Neutrophil (primary cell): ENCODE data around the gene LRRC47.

Source experiments
- H3K27ac ChIP-seq: fragments of 200-600 bp; sonication (generic); 2 replicates; pipeline ENCODE4 v1.5.1; 2016; ENCODE audit warnings: mild to moderate bottlenecking, moderate library complexity
- H3K27me3 ChIP-seq: fragments of 200-600 bp; sonication (generic); 2 replicates; pipeline ENCODE4 v1.6.0; 2016; ENCODE audit warnings: mild to moderate bottlenecking
- H3K36me3 ChIP-seq: fragments of 200-600 bp; sonication (generic); 2 replicates; pipeline ENCODE4 v1.5.1; 2017
- H3K4me1 ChIP-seq, 2 experiments: fragments of 200-600 bp in 1 of 2; sonication (generic) in 1 of 2; 1 replicate in 1 of 2; 2 replicates in 1 of 2; pipeline versions ENCODE4 v1.5.1 to v1.6.1; 2013 to 2016; ENCODE audit warnings: low read depth in 1 of 2, low read length in 1 of 2, mild to moderate bottlenecking in 1 of 2, moderate library complexity in 1 of 2; ENCODE audit not compliant: control insufficient read depth in 1 of 2, insufficient read depth in 1 of 2
- H3K4me3 ChIP-seq, 2 experiments: fragments of 200-600 bp in 1 of 2; sonication (generic) in 1 of 2; 1 replicate in 1 of 2; 2 replicates in 1 of 2; pipeline ENCODE4 v1.5.1; 2013 to 2016; ENCODE audit warnings: low read depth in 1 of 2, low read length in 1 of 2, mild to moderate bottlenecking in 1 of 2, moderate library complexity in 1 of 2
- H3K9me3 ChIP-seq: fragments of 200-600 bp; sonication (generic); 2 replicates; pipeline ENCODE4 v1.5.1; 2016
- CTCF ChIP-seq: fragments of 200-600 bp; sonication (generic); IDR thresholded peaks from 2 replicates; pipeline ENCODE4 v1.5.1; 2016; ENCODE audit warnings: antibody characterized with exemption

Gene LRRC47

DNA sequence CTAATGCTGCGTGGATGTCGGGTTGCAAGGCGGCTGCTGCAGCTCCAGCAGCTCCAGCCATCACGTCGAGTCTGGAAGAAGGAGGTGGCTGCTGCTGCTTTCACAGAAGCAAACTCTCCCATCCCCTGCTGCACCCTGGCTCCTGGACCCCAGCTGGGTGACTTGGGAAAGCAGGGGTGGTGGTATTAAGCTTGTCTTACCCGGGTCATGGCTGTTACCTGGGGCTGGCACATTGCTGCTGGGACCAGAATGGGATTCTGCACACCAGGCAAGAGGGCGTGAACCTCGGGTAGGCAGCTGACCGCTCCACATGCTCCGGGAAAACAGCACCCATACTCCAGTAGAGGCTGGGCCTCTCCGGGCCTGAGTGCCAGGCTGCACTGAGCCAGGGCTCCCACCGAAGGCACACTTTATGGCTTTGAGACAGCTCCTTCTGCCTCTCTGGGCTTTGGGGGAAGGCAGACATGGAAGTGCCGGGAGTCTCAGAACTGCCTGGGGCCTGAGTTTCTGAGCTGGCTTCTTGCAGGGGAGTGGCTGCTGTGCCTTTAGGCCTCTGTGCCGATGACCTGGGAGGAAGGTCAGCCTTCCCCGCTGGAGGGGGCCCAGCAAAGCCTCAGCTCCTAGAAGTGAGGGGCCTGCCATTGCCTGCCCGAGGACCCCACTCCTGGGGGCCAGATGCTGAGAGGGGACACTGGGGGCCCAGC is 22.6 kb downstream of the LRRC47 start:
- Histone ChIP-seq H3K27me3 (peaks cover 69% of the 10 kb centered on the region), H3K27ac (no peak overlapping the region), H3K4me1 (peaks cover 3 to 20% of the 10 kb centered on the region in 2 experiments), H3K4me3 (no peak overlapping the region), H3K9me3 (no peaks in the 10 kb centered on the region), H3K36me3 (peaks cover 13% of the 10 kb centered on the region)
- no peak for TF ChIP-seq CTCF

- H3K27ac ChIP-seq, result no peak within 1 kb of the TSS
- TF ChIP-seq CTCF, result no peak
- H3K36me3 ChIP-seq, result peaks cover 5% of the 10 kb centered on the region
- peaks cover 3 to 20% of the 10 kb centered on the region in 2 experiments for H3K4me1 ChIP-seq
- H3K27me3 ChIP-seq, result peaks cover 76% of the 10 kb centered on the region
- peak within 1 kb of the TSS; percentile 52 to 59 for H3K4me3 ChIP-seq
- no peaks in the 10 kb centered on the region for H3K9me3 ChIP-seq
Observed at GRCh38 chr1:3772715-3773571, 23.4 kb downstream of the LRRC47 start, which contains the start of gene SMIM1. Gene SMIM1 (plus strand): TSS chr1:3772749. CDS start chr1:3775374, 2,625 bp downstream.

DNA sequence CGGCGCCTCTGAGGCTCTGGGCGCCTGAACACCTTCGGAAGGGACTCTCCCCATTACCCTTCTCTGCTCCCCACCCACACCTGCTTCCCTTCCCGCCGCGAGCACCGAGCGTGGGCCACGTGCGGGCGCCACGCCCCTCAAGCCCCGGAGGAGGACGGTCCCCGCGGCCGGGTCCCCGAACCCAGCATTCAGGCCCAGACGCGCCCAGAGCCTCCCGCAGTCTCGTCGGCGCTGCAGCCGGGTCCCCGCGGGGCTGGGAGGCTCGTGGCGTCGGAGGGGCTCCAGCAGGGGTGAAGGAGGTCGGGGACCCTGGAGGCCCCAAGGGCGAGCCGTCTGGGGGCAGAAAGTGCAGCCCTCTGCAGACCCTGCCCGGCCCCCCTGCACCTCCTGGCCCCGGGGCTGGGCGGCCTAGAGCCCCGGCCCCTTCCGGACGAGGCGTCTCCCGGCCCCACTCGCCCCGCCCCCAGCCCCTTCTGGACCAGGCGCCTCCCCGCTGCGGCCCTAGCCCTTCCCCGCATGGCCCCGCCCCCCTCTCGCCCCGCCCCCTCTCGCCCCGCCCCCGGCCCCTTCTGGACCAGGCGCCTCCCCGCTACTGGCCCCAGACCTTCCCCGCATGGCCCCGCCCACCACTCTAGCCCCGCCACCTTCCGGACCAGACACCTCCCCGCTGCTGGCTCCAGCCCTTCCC is 24.1 kb downstream of the LRRC47 start:
- peak overlapping the region; percentile 43 to 59 for H3K4me3 ChIP-seq
- no peaks in the 10 kb centered on the region for H3K36me3 ChIP-seq
- H3K27me3 ChIP-seq, result peaks cover 80% of the 10 kb centered on the region
- H3K27ac ChIP-seq, result no peak overlapping the region
- H3K9me3 ChIP-seq, result no peaks in the 10 kb centered on the region
- peaks cover 3 to 20% of the 10 kb centered on the region in 2 experiments for H3K4me1 ChIP-seq
- no peak for TF ChIP-seq CTCF

DNA sequence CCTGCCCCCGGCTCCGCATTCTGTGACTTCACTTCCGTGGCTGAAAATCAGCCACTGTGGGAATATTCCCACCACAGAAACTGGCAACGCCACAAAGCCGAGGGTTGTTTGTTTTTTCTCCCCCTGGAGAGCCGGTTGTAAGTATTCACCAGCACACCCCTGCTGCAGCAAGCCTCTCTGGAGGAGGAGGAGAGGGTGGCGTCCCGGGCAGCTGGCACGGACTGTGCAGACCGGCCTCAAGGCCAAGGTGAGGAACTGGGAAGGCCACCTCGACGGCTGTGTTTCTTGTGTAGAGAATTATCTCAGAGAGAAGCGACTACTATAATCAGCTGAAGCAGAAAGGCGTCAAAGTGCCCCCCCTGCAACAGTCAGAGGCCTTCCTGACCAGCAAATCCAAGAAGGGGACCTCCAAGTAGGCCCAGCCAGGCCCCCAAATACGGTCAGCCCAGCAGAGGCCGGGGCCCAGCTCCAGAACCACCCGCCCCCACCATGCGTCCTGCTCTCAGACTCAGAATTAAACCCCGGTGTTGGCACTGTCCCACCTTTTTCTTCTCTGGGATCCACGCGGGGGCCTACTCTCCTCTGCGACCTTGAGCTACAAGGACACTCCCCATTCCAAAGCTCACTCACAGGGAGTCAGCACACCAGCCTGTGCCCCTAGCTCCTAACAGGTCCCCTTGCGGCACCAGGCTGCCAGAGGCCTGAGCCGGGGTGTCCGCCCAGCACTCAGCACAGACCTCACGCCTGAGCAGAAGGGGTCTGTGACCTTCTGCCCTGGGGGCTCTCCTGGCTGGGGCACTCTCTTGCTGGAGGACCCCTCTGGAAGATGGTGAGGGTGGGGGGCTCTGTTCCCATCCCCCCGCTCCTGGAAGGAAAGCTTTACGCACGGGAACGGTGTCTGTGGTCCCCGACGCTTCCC is 24.9 kb downstream of the LRRC47 start:
- H3K9me3 ChIP-seq, result no peaks in the 10 kb centered on the region
- H3K4me3 ChIP-seq, result peak overlapping the region; percentile 43 to 59
- no peak overlapping the region for H3K27ac ChIP-seq
- no peak for TF ChIP-seq CTCF
- H3K27me3 ChIP-seq, result peaks cover 83% of the 10 kb centered on the region
- H3K4me1 ChIP-seq, result peaks cover 3 to 20% of the 10 kb centered on the region in 2 experiments
- no peaks in the 10 kb centered on the region for H3K36me3 ChIP-seq
